Measurements from ENCODE around the gene SLC35G3.
"Not testable (repeated sequence)": the region's sequence is repeated elsewhere in the genome, so short reads cannot be mapped to it uniquely, and the experiment has no call there.

SLC35G3 gene

GRCh38 chr17:35210741-35211140 lies 16.5 kb upstream of the SLC35G3 start:
- DNase-seq (ENCODE audit: low spot score) = no peak

- not testable (repeated sequence) for DNase-seq (ENCODE audit: low spot score)
These were observed 8.4 kb upstream of the SLC35G3 start for GRCh38 chr17:35202582-35202981.

- not testable (repeated sequence) for DNase-seq (ENCODE audit: low spot score)
These were observed 869 bp upstream of the SLC35G3 start for GRCh38 chr17:35195062-35195461.

GRCh38 chr17:35192708-35193107 lies 1.5 kb downstream of the SLC35G3 start:
- DNase-seq (ENCODE audit: low spot score) = no peak

GRCh38 chr17:35191001-35191695 lies 3.0 kb downstream of the SLC35G3 start:
- DNase-seq (ENCODE audit: low spot score) = no peak

- DNase-seq (ENCODE audit: low spot score) = no peak
These were observed 4.9 kb downstream of the SLC35G3 start for GRCh38 chr17:35189291-35189690.

GRCh38 chr17:35188111-35188510 lies 6.1 kb downstream of the SLC35G3 start:
- DNase-seq (ENCODE audit: low spot score) = no peak

GRCh38 chr17:35187481-35187880 lies 6.7 kb downstream of the SLC35G3 start:
- DNase-seq (ENCODE audit: low spot score) = no peak

GRCh38 chr17:35185849-35186248 lies 8.3 kb downstream of the SLC35G3 start:
- DNase-seq (ENCODE audit: low spot score) = no peak

- no peak for DNase-seq (ENCODE audit: low spot score)
These were observed 9.9 kb downstream of the SLC35G3 start for GRCh38 chr17:35184274-35184673.

GRCh38 chr17:35183332-35183731 lies 10.9 kb downstream of the SLC35G3 start:
- no peak for DNase-seq (ENCODE audit: low spot score)

GRCh38 chr17:35179379-35179778 lies 14.8 kb downstream of the SLC35G3 start:
- not testable (repeated sequence) for DNase-seq (ENCODE audit: low spot score)

GRCh38 chr17:35176897-35177296 lies 17.3 kb downstream of the SLC35G3 start:
- DNase-seq (ENCODE audit: low spot score) = no peak

GRCh38 chr17:35175638-35176415 lies 18.4 kb downstream of the SLC35G3 start:
- no peak for DNase-seq (ENCODE audit: low spot score)

GRCh38 chr17:35174835-35175334 lies 19.3 kb downstream of the SLC35G3 start:
- no peak for DNase-seq (ENCODE audit: low spot score)

- DNase-seq (ENCODE audit: low spot score) = not testable (repeated sequence)
These were observed 21.9 kb downstream of the SLC35G3 start for GRCh38 chr17:35172321-35172720.

- DNase-seq (ENCODE audit: low spot score) = no peak
These were observed 22.4 kb downstream of the SLC35G3 start for GRCh38 chr17:35171834-35172233.

GRCh38 chr17:35170968-35171771 lies 23.0 kb downstream of the SLC35G3 start:
- DNase-seq (ENCODE audit: low spot score) = no peak

- DNase-seq (ENCODE audit: low spot score) = no peak
These were observed 24.3 kb downstream of the SLC35G3 start for GRCh38 chr17:35169835-35170363.

- no peak for DNase-seq (ENCODE audit: low spot score)
These were observed 26.5 kb downstream of the SLC35G3 start for GRCh38 chr17:35167666-35168065.

- no peak for DNase-seq (ENCODE audit: low spot score)
These were observed 27.1 kb downstream of the SLC35G3 start for GRCh38 chr17:35167046-35167445.

- DNase-seq (ENCODE audit: low spot score) = no peak
These were observed 27.7 kb downstream of the SLC35G3 start for GRCh38 chr17:35166526-35166925.

All from iPS-NIHi11 (cell line).